Measurements from ENCODE around the gene ABCC4. TPM values are rescaled to one million over a fixed set of nuclear protein-coding genes. Genes with fewer than 3 reads are reported as not detected.
"Not testable (repeated sequence)": the region's sequence is repeated elsewhere in the genome, so short reads cannot be mapped to it uniquely, and the experiment has no call there.

ABCC4 gene
- polyA plus RNA-seq, 1 donor from 2014 or later: 2.4 TPM

DNA sequence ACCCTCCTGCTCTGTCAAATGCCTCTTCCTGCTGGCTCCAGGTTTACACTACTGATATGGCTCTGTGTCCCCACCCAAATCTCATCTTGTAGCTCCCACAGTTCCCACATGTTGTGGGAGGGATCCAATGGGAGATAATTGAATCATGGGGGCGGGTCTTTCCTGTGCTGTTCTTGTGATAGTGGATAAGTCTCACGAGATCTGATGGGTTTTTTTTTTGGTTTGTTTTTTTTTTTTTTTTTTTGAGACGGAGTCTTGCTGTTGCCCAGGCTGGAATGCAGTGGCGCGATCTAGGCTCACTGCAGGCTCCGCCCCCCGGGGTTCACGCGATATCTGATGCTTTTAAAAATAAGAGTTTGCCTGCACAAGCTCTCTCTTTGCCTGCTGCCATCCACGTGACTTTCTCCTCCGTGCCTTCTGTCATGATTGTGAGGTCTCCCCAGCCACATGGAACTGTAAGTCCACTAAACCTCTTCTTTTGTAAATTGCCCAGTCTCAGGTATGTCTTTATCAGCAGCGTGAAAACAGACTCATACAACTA, 27.6 kb downstream of the ABCC4 start:
- H3K9me2 ChIP-seq (ENCODE audit: insufficient read depth, low read length); H3K9me3 ChIP-seq (ENCODE audit: low read length); H3K36me3 ChIP-seq (ENCODE audit: insufficient read depth, low read length); H3K27ac ChIP-seq (ENCODE audit: low read length); H3F3A ChIP-seq (ENCODE audit: insufficient read depth, low read length, poor library complexity, severe bottlenecking); H2AFZ ChIP-seq (ENCODE audit: low read depth, low read length); H4K20me1 ChIP-seq (ENCODE audit: insufficient read depth); H3K4me2 ChIP-seq (ENCODE audit: low read length); H3K27me3 ChIP-seq (ENCODE audit: insufficient read depth, low read depth, low read length); H3K79me2 ChIP-seq (replicated peaks; ENCODE audit: insufficient read depth, low read length); H3K9ac ChIP-seq (ENCODE audit: low read length); H3K4me3 ChIP-seq (ENCODE audit: low read length): not testable (repeated sequence)

- not testable (repeated sequence) for H3K27ac ChIP-seq (ENCODE audit: low read length); H3K4me3 ChIP-seq (ENCODE audit: low read length); H3K4me2 ChIP-seq (ENCODE audit: low read length); H2AFZ ChIP-seq (ENCODE audit: low read depth, low read length); H3K79me2 ChIP-seq (replicated peaks; ENCODE audit: insufficient read depth, low read length); H3F3A ChIP-seq (ENCODE audit: insufficient read depth, low read length, poor library complexity, severe bottlenecking); H3K36me3 ChIP-seq (ENCODE audit: insufficient read depth, low read length); H3K27me3 ChIP-seq (ENCODE audit: insufficient read depth, low read depth, low read length); H4K20me1 ChIP-seq (ENCODE audit: insufficient read depth); H3K9ac ChIP-seq (ENCODE audit: low read length); H3K9me2 ChIP-seq (ENCODE audit: insufficient read depth, low read length); H3K9me3 ChIP-seq (ENCODE audit: low read length)
Measured at GRCh38 chr13:95272076-95272475, 29.2 kb downstream of the ABCC4 start.

DNA sequence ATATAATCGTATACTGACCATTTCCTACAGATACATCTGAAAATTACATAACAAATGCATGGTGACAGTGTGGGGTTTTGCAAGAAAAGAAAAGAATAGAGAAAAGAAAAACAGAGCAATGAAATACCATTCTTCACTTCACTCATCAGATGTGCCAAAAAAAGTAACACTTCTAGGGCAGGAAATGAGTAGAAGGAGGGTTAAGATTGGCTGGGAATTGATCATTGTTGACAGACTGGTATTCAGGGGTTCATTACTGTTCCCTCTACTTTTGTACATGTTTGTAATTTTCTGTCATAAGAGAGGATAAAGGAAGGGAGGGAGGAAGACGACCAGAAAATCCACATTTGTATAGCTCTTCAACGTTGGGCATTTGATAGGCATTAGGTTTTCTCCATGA, 31.5 kb downstream of the ABCC4 start:
- Histone ChIP-seq H4K20me1 (ENCODE audit: insufficient read depth) (no peaks in the 10 kb centered on the region), H3K79me2 (replicated peaks; ENCODE audit: insufficient read depth, low read length) (no peaks in the 10 kb centered on the region), H3K36me3 (ENCODE audit: insufficient read depth, low read length) (no peaks in the 10 kb centered on the region), H3K27ac (ENCODE audit: low read length) (no peak overlapping the region), H3K9me3 (ENCODE audit: low read length) (peaks cover 4% of the 10 kb centered on the region), H3K27me3 (ENCODE audit: insufficient read depth, low read depth, low read length) (no peaks in the 10 kb centered on the region), H3K4me3 (ENCODE audit: low read length) (no peak overlapping the region), H3K9ac (ENCODE audit: low read length) (no peak overlapping the region), H2AFZ (ENCODE audit: low read depth, low read length) (no peak overlapping the region), H3K4me2 (ENCODE audit: low read length) (no peak overlapping the region), H3K9me2 (ENCODE audit: insufficient read depth, low read length) (no peaks in the 10 kb centered on the region), H3F3A (ENCODE audit: insufficient read depth, low read length, poor library complexity, severe bottlenecking) (no peaks in the 10 kb centered on the region)
- TF ChIP-seq SMC3 (conservative IDR thresholded peaks at IDR 0.05; ENCODE audit: poor library complexity) (no peak), MXI1 (conservative IDR thresholded peaks at IDR 0.05; ENCODE audit: poor library complexity, severe bottlenecking) (no peak), EZH2 (IDR thresholded peaks at IDR 0.05; ENCODE audit: borderline replicate concordance, insufficient read depth, low read length, poor library complexity, severe bottlenecking) (no peak), TAF1 (IDR thresholded peaks at IDR 0.05; ENCODE audit: low read depth) (no peak), EP300 (conservative IDR thresholded peaks at IDR 0.05; ENCODE audit: poor library complexity, severe bottlenecking) (no peak), POLR2AphosphoS5 (IDR thresholded peaks at IDR 0.05) (no peak), RAD21 (conservative IDR thresholded peaks at IDR 0.05) (no peak)
- TF ChIP-seq, protein P1, sequence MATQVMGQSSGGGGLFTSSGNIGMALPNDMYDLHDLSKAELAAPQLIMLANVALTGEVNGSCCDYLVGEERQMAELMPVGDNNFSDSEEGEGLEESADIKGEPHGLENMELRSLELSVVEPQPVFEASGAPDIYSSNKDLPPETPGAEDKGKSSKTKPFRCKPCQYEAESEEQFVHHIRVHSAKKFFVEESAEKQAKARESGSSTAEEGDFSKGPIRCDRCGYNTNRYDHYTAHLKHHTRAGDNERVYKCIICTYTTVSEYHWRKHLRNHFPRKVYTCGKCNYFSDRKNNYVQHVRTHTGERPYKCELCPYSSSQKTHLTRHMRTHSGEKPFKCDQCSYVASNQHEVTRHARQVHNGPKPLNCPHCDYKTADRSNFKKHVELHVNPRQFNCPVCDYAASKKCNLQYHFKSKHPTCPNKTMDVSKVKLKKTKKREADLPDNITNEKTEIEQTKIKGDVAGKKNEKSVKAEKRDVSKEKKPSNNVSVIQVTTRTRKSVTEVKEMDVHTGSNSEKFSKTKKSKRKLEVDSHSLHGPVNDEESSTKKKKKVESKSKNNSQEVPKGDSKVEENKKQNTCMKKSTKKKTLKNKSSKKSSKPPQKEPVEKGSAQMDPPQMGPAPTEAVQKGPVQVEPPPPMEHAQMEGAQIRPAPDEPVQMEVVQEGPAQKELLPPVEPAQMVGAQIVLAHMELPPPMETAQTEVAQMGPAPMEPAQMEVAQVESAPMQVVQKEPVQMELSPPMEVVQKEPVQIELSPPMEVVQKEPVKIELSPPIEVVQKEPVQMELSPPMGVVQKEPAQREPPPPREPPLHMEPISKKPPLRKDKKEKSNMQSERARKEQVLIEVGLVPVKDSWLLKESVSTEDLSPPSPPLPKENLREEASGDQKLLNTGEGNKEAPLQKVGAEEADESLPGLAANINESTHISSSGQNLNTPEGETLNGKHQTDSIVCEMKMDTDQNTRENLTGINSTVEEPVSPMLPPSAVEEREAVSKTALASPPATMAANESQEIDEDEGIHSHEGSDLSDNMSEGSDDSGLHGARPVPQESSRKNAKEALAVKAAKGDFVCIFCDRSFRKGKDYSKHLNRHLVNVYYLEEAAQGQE (IDR thresholded peaks at IDR 0.05; ENCODE audit: borderline replicate concordance): no peak
- TF ChIP-seq, protein P2, sequence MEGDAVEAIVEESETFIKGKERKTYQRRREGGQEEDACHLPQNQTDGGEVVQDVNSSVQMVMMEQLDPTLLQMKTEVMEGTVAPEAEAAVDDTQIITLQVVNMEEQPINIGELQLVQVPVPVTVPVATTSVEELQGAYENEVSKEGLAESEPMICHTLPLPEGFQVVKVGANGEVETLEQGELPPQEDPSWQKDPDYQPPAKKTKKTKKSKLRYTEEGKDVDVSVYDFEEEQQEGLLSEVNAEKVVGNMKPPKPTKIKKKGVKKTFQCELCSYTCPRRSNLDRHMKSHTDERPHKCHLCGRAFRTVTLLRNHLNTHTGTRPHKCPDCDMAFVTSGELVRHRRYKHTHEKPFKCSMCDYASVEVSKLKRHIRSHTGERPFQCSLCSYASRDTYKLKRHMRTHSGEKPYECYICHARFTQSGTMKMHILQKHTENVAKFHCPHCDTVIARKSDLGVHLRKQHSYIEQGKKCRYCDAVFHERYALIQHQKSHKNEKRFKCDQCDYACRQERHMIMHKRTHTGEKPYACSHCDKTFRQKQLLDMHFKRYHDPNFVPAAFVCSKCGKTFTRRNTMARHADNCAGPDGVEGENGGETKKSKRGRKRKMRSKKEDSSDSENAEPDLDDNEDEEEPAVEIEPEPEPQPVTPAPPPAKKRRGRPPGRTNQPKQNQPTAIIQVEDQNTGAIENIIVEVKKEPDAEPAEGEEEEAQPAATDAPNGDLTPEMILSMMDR (IDR thresholded peaks at IDR 0.05; ENCODE audit: poor library complexity, severe bottlenecking): no peak

- not testable (repeated sequence) for H3F3A ChIP-seq (ENCODE audit: insufficient read depth, low read length, poor library complexity, severe bottlenecking); H3K9me2 ChIP-seq (ENCODE audit: insufficient read depth, low read length); H3K4me3 ChIP-seq (ENCODE audit: low read length); H3K79me2 ChIP-seq (replicated peaks; ENCODE audit: insufficient read depth, low read length); H3K9ac ChIP-seq (ENCODE audit: low read length); H3K9me3 ChIP-seq (ENCODE audit: low read length); H3K4me2 ChIP-seq (ENCODE audit: low read length); H3K36me3 ChIP-seq (ENCODE audit: insufficient read depth, low read length); H4K20me1 ChIP-seq (ENCODE audit: insufficient read depth); H3K27me3 ChIP-seq (ENCODE audit: insufficient read depth, low read depth, low read length); H3K27ac ChIP-seq (ENCODE audit: low read length); H2AFZ ChIP-seq (ENCODE audit: low read depth, low read length)
Measured at GRCh38 chr13:95268343-95269065, 32.7 kb downstream of the ABCC4 start.

Measured in neural cell (in vitro differentiated cells).